Esophagus muscularis mucosa (tissue), 4 donors: Measurements from ENCODE around the gene REPS1.

ENCODE experiments used
- CTCF ChIP-seq, 3 experiments: fragments of 200-600 bp in 2 of 3; fragments of 450-650 bp in 1 of 3; sonication (generic) in 2 of 3; IDR thresholded peaks; one replicate each; pipeline ENCODE4 v1.5.1; 2017 to 2019; ENCODE audit warnings: antibody characterized with exemption in 3 of 3, mild to moderate bottlenecking in 2 of 3, moderate library complexity in 1 of 3
- EP300 ChIP-seq: sonication (generic); formaldehyde crosslinking; IDR thresholded peaks from one replicate; pipeline ENCODE4 v1.6.1; 2017; ENCODE audit warnings: antibody characterized with exemption
- POLR2A ChIP-seq: fragments of 450-650 bp; IDR thresholded peaks from one replicate; pipeline ENCODE4 v1.6.1; 2017; ENCODE audit warnings: antibody characterized with exemption, moderate library complexity, mild to moderate bottlenecking, low read depth
- POLR2AphosphoS5 ChIP-seq, 2 donors: sonication (generic); formaldehyde crosslinking; IDR thresholded peaks; one replicate each; pipeline ENCODE4 v1.6.1; 2017; ENCODE audit warnings: antibody characterized with exemption in 2 of 2

DNA sequence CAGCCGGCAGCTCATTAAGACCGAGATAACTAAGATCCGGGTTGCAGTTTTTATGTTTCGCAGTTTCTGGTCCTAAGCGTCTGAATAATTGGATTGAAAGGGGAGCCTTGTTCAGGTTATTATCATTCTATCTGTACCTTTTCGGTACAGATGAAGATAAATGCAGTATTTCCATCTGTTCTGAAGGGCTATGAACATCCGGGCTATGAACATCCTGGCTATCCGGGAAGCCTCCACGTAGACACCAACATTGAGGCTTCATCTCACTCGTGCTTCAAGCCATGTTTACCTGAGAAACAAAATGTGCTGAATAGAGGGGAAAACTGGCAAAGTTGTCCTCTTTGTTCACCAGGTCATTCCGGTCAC lies 399 bp upstream of the REPS1 start:
- TF ChIP-seq CTCF (IDR thresholded peaks at IDR 0.05) (no peak), POLR2AphosphoS5 (IDR thresholded peaks at IDR 0.05) (no peak), EP300 (no peak), POLR2A (no peak)
